Neural cell (in vitro differentiated cells): ENCODE data around the gene TRPM3. TPM values are rescaled to one million over a fixed set of nuclear protein-coding genes. Genes with fewer than 3 reads are reported as not detected.

Experiments used
- H2AFZ ChIP-seq: fragments of 200-600, 300-800 bp; sonication (generic), shearing (Covaris generic); 2 replicates; pipeline ENCODE4 v1.6.0; 2014; ENCODE audit warnings: low read depth, mild to moderate bottlenecking, antibody characterized with exemption, low read length, moderate library complexity
- H3F3A ChIP-seq: fragments of 200-600 bp; shearing (Covaris generic); 2 replicates; pipeline ENCODE4 v1.6.1; 2016; ENCODE audit warnings: mild to moderate bottlenecking, moderate library complexity, mixed read lengths, antibody characterized with exemption, low read length; ENCODE audit not compliant: insufficient read depth, poor library complexity, severe bottlenecking
- H3K27ac ChIP-seq: fragments of 200-600, 300-800 bp; sonication (generic), shearing (Covaris generic); 2 replicates; pipeline ENCODE4 v1.5.1; 2014; ENCODE audit warnings: mild to moderate bottlenecking, low read length, moderate library complexity
- H3K27me3 ChIP-seq: fragments of 300-800, 200-600 bp; sonication (generic), shearing (Covaris generic); 2 replicates; pipeline ENCODE4 v1.6.0; 2014; ENCODE audit warnings: mild to moderate bottlenecking, low read depth, low read length, moderate library complexity; ENCODE audit not compliant: insufficient read depth
- H3K36me3 ChIP-seq: fragments of 300-800, 200-600 bp; sonication (generic), shearing (Covaris generic); 2 replicates; pipeline ENCODE4 v1.5.1; 2014; ENCODE audit warnings: mild to moderate bottlenecking, antibody characterized with exemption, low read length, moderate library complexity; ENCODE audit not compliant: insufficient read depth
- H3K4me2 ChIP-seq: fragments of 300-800, 200-600 bp; sonication (generic), shearing (Covaris generic); 2 replicates; pipeline ENCODE4 v1.6.0; 2014; ENCODE audit warnings: mild to moderate bottlenecking, low read length
- H3K4me3 ChIP-seq: fragments of 300-800, 200-600 bp; sonication (generic), shearing (Covaris generic); 2 replicates; pipeline ENCODE4 v1.5.1; 2014; ENCODE audit warnings: mild to moderate bottlenecking, low read length, moderate library complexity
- H3K79me2 ChIP-seq: fragments of 200-600 bp; shearing (Covaris generic); replicated peaks from 2 replicates; pipeline ENCODE4 v1.6.0; 2014; ENCODE audit warnings: mild to moderate bottlenecking, low read length, moderate library complexity; ENCODE audit not compliant: insufficient read depth
- H3K9ac ChIP-seq: fragments of 300-800, 200-600 bp; sonication (generic), shearing (Covaris generic); 2 replicates; pipeline ENCODE4 v1.6.1; 2016; ENCODE audit warnings: mild to moderate bottlenecking, low read length, mixed read lengths
- H3K9me2 ChIP-seq: fragments of 200-600 bp; shearing (Covaris generic); 2 replicates; pipeline ENCODE4 v1.6.1; 2016; ENCODE audit warnings: mild to moderate bottlenecking, low read length, mixed read lengths; ENCODE audit not compliant: insufficient read depth
- H3K9me3 ChIP-seq: fragments of 200-600, 300-800 bp; sonication (generic), shearing (Covaris generic); 2 replicates; pipeline ENCODE4 v1.6.1; 2016; ENCODE audit warnings: mild to moderate bottlenecking, mixed run types, low read length, moderate library complexity, mixed read lengths
- H4K20me1 ChIP-seq: fragments of 200-600 bp; shearing (Covaris generic); 2 replicates; pipeline ENCODE4 v1.6.1; 2016; ENCODE audit warnings: mild to moderate bottlenecking, mixed run types; ENCODE audit not compliant: insufficient read depth
- EP300 ChIP-seq: fragments of 450-650 bp; conservative IDR thresholded peaks from 2 replicates; pipeline ENCODE4 v1.6.1; 2014; ENCODE audit warnings: antibody characterized with exemption, mild to moderate bottlenecking, moderate library complexity; ENCODE audit not compliant: poor library complexity, severe bottlenecking
- EZH2 ChIP-seq: fragments of 200-600, 300-800 bp; shearing (Covaris generic), sonication (generic); IDR thresholded peaks from 2 replicates; pipeline ENCODE4 v1.6.1; 2014; ENCODE audit warnings: antibody characterized with exemption, low read length, borderline replicate concordance, mild to moderate bottlenecking; ENCODE audit not compliant: insufficient read depth, poor library complexity, severe bottlenecking
- MXI1 ChIP-seq: fragments of 450-650 bp; conservative IDR thresholded peaks from 2 replicates; pipeline ENCODE4 v1.6.1; 2014; ENCODE audit warnings: antibody characterized with exemption, mild to moderate bottlenecking; ENCODE audit not compliant: poor library complexity, severe bottlenecking
- POLR2AphosphoS5 ChIP-seq: IDR thresholded peaks from 2 replicates; pipeline ENCODE4 v1.6.1; 2012
- RAD21 ChIP-seq: fragments of 450-650 bp; conservative IDR thresholded peaks from 2 replicates; pipeline ENCODE4 v1.6.1; 2014; ENCODE audit warnings: antibody characterized with exemption, mild to moderate bottlenecking, moderate library complexity
- SMC3 ChIP-seq: fragments of 450-650 bp; conservative IDR thresholded peaks from 2 replicates; pipeline ENCODE4 v1.6.1; 2014; ENCODE audit warnings: antibody characterized with exemption, mild to moderate bottlenecking, moderate library complexity; ENCODE audit not compliant: poor library complexity
- TAF1 ChIP-seq: IDR thresholded peaks from 2 replicates; pipeline ENCODE4 v1.6.1; 2012; ENCODE audit warnings: low read depth
- polyA plus RNA-seq: library from polyadenylated mRNA; depleted of rRNA; stranded (reverse); fragments of >200 nt; gene quantifications from 2 replicates; pipeline ENCODE4 v1.2.3, GENCODE V29; 2014
- TF ChIP-seq, protein P1 (sequence below): fragments of 450-650 bp; IDR thresholded peaks from 2 replicates; pipeline ENCODE4 v1.5.1; 2014; ENCODE audit warnings: antibody characterized with exemption, mild to moderate bottlenecking, moderate library complexity; ENCODE audit not compliant: poor library complexity, severe bottlenecking
- TF ChIP-seq, protein P2 (sequence below): IDR thresholded peaks from 2 replicates; pipeline ENCODE4 v1.6.1; 2012; ENCODE audit warnings: borderline replicate concordance

TRPM3 gene
- polyA plus RNA-seq, 1 donor from 2014 or later, result 1.3 TPM

DNA sequence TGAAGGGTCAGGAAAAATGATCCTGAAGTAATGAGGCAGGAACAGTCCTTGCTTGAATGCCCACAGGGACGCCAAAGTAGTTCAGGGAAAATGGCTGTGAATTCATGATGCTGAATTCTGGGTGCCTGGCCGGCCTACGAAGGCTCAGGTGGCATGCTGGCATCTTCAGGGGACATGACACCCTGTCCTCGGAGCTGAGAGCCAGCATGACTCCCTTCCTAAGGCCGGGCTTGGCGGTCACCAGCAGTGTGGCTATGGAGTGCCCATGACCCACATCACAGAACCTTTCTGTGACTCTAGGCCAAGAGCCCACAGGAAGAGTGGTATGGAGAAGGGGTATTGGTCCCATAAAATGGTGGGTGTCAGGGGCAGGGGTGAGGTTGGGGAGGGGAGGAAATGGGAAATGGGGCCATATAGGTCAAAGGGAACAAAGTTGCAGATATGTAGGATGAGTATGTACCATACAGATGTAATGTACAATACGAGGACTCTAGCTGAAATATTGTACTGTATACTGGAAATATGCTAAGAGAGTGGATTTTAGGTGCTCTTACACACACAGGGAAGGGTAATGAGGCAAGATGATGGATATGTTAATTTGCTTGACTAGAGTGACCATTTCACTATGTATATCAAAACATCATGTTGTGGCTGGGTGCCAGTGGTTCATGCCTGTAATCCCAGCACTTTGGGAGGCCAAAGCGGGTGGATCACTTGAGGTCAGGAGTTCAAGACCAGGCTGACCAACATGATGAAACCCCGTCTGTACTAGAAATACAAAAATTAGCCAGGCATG lies 504.2 kb downstream of the TRPM3 start:
- H3K27me3 ChIP-seq, result no peaks in the 10 kb centered on the region
- H3K4me2 ChIP-seq, result no peak overlapping the region
- no peaks in the 10 kb centered on the region for H3K79me2 ChIP-seq
- H3K36me3 ChIP-seq, result no peaks in the 10 kb centered on the region
- no peaks in the 10 kb centered on the region for H3F3A ChIP-seq
- TF ChIP-seq RAD21 (no peak), POLR2AphosphoS5 (no peak), MXI1 (no peak), EP300 (no peak), EZH2 (no peak), SMC3 (no peak), TAF1 (no peak)
- TF ChIP-seq, protein P1, sequence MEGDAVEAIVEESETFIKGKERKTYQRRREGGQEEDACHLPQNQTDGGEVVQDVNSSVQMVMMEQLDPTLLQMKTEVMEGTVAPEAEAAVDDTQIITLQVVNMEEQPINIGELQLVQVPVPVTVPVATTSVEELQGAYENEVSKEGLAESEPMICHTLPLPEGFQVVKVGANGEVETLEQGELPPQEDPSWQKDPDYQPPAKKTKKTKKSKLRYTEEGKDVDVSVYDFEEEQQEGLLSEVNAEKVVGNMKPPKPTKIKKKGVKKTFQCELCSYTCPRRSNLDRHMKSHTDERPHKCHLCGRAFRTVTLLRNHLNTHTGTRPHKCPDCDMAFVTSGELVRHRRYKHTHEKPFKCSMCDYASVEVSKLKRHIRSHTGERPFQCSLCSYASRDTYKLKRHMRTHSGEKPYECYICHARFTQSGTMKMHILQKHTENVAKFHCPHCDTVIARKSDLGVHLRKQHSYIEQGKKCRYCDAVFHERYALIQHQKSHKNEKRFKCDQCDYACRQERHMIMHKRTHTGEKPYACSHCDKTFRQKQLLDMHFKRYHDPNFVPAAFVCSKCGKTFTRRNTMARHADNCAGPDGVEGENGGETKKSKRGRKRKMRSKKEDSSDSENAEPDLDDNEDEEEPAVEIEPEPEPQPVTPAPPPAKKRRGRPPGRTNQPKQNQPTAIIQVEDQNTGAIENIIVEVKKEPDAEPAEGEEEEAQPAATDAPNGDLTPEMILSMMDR, result no peak
- TF ChIP-seq, protein P2, sequence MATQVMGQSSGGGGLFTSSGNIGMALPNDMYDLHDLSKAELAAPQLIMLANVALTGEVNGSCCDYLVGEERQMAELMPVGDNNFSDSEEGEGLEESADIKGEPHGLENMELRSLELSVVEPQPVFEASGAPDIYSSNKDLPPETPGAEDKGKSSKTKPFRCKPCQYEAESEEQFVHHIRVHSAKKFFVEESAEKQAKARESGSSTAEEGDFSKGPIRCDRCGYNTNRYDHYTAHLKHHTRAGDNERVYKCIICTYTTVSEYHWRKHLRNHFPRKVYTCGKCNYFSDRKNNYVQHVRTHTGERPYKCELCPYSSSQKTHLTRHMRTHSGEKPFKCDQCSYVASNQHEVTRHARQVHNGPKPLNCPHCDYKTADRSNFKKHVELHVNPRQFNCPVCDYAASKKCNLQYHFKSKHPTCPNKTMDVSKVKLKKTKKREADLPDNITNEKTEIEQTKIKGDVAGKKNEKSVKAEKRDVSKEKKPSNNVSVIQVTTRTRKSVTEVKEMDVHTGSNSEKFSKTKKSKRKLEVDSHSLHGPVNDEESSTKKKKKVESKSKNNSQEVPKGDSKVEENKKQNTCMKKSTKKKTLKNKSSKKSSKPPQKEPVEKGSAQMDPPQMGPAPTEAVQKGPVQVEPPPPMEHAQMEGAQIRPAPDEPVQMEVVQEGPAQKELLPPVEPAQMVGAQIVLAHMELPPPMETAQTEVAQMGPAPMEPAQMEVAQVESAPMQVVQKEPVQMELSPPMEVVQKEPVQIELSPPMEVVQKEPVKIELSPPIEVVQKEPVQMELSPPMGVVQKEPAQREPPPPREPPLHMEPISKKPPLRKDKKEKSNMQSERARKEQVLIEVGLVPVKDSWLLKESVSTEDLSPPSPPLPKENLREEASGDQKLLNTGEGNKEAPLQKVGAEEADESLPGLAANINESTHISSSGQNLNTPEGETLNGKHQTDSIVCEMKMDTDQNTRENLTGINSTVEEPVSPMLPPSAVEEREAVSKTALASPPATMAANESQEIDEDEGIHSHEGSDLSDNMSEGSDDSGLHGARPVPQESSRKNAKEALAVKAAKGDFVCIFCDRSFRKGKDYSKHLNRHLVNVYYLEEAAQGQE, result no peak
- H4K20me1 ChIP-seq, result no peaks in the 10 kb centered on the region
- H3K9ac ChIP-seq, result no peak overlapping the region
- H3K4me3 ChIP-seq, result no peak overlapping the region
- no peak overlapping the region for H3K27ac ChIP-seq
- H3K9me3 ChIP-seq, result no peaks in the 10 kb centered on the region
- no peak overlapping the region for H2AFZ ChIP-seq
- H3K9me2 ChIP-seq, result no peaks in the 10 kb centered on the region

DNA sequence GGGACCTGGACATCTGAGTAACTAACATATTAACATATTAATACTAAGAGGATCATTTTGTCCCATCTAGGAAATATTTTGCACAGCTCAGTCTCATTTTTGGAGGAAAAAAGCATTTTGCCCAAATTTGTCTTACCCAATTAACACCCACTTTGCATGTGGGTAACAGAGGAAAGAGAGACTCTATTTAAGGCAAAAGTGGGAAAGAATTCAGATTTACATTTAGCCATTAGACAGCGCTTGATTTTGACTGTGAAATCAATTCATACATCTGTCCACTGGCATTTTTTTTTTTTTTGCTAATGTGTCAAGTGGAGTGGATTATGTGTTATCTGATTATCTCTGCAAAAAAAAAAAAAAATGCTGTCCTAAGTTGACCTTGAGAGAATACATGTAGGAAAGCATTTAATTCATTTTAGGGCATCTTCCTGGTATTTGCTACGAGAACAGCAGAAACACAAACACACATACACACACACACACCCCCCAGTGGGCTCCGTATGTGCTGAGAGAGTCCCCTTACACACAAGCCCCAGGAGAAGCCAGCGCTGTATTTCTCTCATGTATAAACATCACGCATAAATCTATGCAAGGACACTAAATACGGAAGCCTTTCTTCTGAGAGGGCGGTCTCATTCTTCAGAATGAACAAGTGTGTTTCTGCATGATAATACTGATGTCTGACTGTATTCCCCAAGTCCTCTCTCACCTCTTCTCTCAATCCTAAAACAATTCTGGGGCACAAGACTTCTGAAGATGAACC lies 505.0 kb downstream of the TRPM3 start:
- no peak overlapping the region for H3K4me3 ChIP-seq
- no peaks in the 10 kb centered on the region for H3K27me3 ChIP-seq
- H4K20me1 ChIP-seq, result no peaks in the 10 kb centered on the region
- H3K9ac ChIP-seq, result no peak overlapping the region
- H3K4me2 ChIP-seq, result no peak overlapping the region
- no peaks in the 10 kb centered on the region for H3K36me3 ChIP-seq
- no peak overlapping the region for H3K27ac ChIP-seq
- H3K9me3 ChIP-seq, result no peaks in the 10 kb centered on the region
- TF ChIP-seq, protein P2, result no peak
- TF ChIP-seq, protein P1, result no peak
- TF ChIP-seq SMC3, result no peak
- no peak for TF ChIP-seq EP300
- no peak for TF ChIP-seq MXI1
- TF ChIP-seq TAF1, result no peak
- no peak for TF ChIP-seq RAD21
- no peak for TF ChIP-seq POLR2AphosphoS5
- TF ChIP-seq EZH2, result no peak
- no peaks in the 10 kb centered on the region for H3K79me2 ChIP-seq
- H3F3A ChIP-seq, result no peaks in the 10 kb centered on the region
- no peak overlapping the region for H2AFZ ChIP-seq
- H3K9me2 ChIP-seq, result no peaks in the 10 kb centered on the region
